AG09309 (cell line): ENCODE measurements around the gene CSNK2A3.
"Not testable (repeated sequence)": the region's sequence is repeated elsewhere in the genome, so short reads cannot be mapped to it uniquely, and the experiment has no call there.

ENCODE experiments used
- DNase-seq: peaks from one replicate; pipeline ENCODE4 v3.0.0-alpha.2; 2010; ENCODE audit warnings: low read depth
- H3K4me3 ChIP-seq: 2 replicates; pipeline ENCODE4 v1.5.1; 2011; ENCODE audit warnings: mild to moderate bottlenecking, low read depth, low read length, moderate library complexity; ENCODE audit not compliant: control insufficient read depth
- TF ChIP-seq, protein P1 (sequence below): IDR thresholded peaks from 2 replicates; pipeline ENCODE4 v1.5.1; 2011; ENCODE audit warnings: mild to moderate bottlenecking, low read depth, low read length, inconsistent platforms; ENCODE audit not compliant: insufficient read depth, control insufficient read depth; ENCODE audit errors: missing control alignments

CSNK2A3 gene

DNA sequence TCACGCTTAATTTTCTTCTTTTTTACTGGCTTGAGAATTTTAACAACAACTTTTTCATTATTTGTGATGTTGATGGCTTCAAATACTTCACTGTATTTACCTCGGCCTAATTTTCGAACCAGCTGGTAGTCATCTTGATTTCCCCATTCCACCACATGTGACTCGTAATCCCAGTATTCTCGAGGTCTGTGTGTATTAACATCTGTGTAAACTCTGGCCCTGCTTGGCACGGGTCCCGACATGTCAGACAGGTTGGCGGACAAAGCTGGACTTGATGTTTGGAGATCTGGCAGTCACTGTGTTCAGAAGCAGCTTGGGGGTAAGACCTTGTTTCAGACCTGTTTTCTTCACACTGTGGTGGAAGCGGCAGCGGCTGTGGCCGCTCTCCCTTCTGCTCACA is at the start of gene CSNK2A3:
Gene CSNK2A3, minus strand, starts transcription at position 373 of the 400 bp plus-strand sequence. Its CDS starts 131 bp downstream, at position 242.
- not testable (repeated sequence) for H3K4me3 ChIP-seq, DNase-seq

GRCh38 chr11:11401960-11402535 is 49.0 kb upstream of the CSNK2A3 start:
- H3K4me3 ChIP-seq: no peak overlapping the region
- no peak for DNase-seq
- TF ChIP-seq, protein P1, sequence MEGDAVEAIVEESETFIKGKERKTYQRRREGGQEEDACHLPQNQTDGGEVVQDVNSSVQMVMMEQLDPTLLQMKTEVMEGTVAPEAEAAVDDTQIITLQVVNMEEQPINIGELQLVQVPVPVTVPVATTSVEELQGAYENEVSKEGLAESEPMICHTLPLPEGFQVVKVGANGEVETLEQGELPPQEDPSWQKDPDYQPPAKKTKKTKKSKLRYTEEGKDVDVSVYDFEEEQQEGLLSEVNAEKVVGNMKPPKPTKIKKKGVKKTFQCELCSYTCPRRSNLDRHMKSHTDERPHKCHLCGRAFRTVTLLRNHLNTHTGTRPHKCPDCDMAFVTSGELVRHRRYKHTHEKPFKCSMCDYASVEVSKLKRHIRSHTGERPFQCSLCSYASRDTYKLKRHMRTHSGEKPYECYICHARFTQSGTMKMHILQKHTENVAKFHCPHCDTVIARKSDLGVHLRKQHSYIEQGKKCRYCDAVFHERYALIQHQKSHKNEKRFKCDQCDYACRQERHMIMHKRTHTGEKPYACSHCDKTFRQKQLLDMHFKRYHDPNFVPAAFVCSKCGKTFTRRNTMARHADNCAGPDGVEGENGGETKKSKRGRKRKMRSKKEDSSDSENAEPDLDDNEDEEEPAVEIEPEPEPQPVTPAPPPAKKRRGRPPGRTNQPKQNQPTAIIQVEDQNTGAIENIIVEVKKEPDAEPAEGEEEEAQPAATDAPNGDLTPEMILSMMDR: no peak

DNA sequence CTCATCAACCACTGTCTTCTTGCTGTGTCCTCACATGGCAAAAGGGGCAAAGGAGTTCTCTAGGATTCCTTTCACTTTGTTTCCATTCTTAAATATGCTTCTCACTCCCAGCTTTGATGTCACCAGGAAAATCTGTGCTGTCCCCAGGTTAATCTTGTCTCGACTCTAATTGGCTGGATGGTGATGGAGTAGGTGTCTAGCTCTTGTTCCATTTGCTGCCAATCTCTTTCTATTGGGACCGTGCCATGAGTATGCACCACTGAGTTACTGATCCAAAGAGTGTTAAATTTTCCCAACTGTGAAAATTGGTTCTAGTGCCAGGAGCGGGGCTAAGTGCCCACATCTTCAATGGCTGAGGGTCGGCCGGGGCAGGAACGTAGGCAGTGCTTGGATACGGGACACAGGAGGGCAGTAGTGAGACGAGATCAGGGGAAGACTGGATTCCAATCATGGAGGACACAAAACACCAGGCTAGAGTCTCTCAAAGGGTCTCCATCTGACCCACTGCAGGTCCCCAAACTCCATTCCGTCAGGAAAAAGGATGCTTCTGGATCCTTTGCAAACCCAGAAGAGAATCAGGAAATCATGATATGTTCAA is 47.7 kb upstream of the CSNK2A3 start:
- DNase-seq: no peak
- TF ChIP-seq, protein P1: peak; percentile 30
- H3K4me3 ChIP-seq: no peak overlapping the region

GRCh38 chr11:11400121-11400520 is 47.1 kb upstream of the CSNK2A3 start:
- no peak overlapping the region for H3K4me3 ChIP-seq
- no peak for DNase-seq
- TF ChIP-seq, protein P1: no peak

DNA sequence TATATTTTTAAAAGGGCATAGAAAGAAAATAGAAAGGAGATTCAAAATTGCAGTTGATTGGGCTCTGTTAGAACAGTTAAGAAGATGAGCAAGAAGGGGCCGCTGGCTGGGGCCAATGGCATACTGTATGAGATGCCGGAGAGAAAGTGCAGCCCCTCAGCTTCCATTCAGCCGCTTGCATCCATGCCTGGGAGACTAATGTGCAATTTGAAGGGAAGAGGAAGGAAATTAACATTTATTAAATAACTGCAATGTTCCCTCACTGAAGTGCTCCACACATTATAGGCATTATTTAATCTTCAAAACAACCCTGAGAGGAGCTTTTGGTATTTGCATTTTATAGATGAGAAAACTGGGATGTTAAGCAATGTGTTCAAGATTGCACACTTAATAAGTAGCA is 44.7 kb upstream of the CSNK2A3 start:
- TF ChIP-seq, protein P1: no peak
- no peak for DNase-seq
- H3K4me3 ChIP-seq: no peak overlapping the region

DNA sequence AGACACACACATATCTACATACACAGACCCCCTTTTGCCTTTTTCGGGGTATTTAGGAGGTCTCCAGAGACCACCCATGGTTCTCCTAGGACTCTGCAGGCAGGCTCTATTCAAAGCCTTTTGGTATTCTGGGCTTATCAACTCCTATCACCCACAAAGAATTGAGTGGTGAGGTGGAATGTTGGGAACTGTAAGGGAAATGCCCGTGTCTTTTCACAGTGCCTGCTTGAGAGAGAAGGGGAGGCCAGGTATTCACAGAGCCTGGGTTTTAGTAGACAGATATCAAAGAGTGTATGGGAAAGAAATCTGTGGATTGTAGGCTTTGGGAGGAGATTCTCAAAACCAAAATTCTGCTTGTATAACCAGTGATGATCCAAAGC is 44.0 kb upstream of the CSNK2A3 start:
- DNase-seq: no peak
- no peak overlapping the region for H3K4me3 ChIP-seq
- TF ChIP-seq, protein P1: no peak

DNA sequence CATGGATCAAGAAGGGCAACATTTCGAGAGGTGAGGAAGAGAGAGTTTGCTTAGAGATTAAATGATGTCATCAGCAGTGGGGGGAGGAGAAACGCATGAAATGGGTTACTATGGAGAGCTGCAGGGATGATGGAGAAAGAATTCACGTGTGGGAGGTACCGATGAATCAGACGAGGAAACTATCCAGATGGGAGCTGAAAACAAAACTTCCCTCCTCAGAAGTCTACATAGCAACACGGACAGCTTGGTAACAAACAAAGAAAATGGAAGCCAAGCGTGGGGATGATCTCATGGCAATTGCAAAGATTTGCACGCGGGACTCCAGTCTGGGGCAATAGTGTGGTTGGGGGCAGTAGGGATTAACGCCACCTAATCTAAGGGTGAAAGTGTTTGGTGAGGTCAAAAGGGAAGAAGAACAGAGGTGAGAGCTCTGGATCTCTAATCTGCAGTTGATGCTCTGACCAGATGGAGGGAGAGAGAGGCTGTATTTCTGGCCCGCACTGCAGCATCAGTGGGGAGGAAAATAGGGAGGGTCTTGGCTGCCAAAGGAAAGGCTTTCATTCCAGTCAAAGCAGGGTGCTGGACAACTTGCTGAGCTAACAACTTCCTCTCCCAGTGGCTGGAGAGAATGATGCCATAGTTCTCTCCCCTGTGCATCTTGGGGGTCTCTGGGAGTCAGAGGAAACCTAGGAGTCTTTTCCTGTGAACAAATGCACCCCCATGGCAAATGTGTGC is 43.4 kb upstream of the CSNK2A3 start:
- DNase-seq: peak; percentile 89
- H3K4me3 ChIP-seq: no peak overlapping the region
- TF ChIP-seq, protein P1: no peak
